ENCODE results near the gene VSIG10.

The VSIG10 gene

GRCh38 chr12:118052324-118053070, 51.3 kb downstream of the VSIG10 start:
- H4K20me1 ChIP-seq (ENCODE audit: low read depth, low read length), result no peaks in the 10 kb centered on the region
- H3K36me3 ChIP-seq (ENCODE audit: low read length), result no peaks in the 10 kb centered on the region
- no peak overlapping the region for H2AFZ ChIP-seq (ENCODE audit: low read depth, low read length, severe bottlenecking)
- no peak overlapping the region for H3K4me3 ChIP-seq (ENCODE audit: insufficient read depth, low read length, poor library complexity, severe bottlenecking)
- H3K9me2 ChIP-seq (replicated peaks; ENCODE audit: insufficient read depth, low read length), result no peaks in the 10 kb centered on the region
- no peak overlapping the region for H3K9ac ChIP-seq (ENCODE audit: low read length)
- H3K4me2 ChIP-seq (ENCODE audit: low read depth, low read length, poor library complexity, severe bottlenecking), result no peak overlapping the region
- no peak for TF ChIP-seq CTCF (IDR thresholded peaks at IDR 0.05; ENCODE audit: insufficient read depth, low read length, poor library complexity, severe bottlenecking)
- no peak for TF ChIP-seq EZH2phosphoT487 (conservative IDR thresholded peaks at IDR 0.05; ENCODE audit: low read length)
- no peaks in the 10 kb centered on the region for H3K79me2 ChIP-seq (ENCODE audit: insufficient read depth, low read length)
- H3K9me3 ChIP-seq (ENCODE audit: insufficient read depth, low read length), result no peaks in the 10 kb centered on the region
- no peaks in the 10 kb centered on the region for H3K27me3 ChIP-seq (ENCODE audit: low read length)
- no peaks in the 10 kb centered on the region for H3F3A ChIP-seq (ENCODE audit: insufficient read depth)
- no peak overlapping the region for H3K27ac ChIP-seq (ENCODE audit: low read depth, low read length)

GRCh38 chr12:118050972-118051910, 52.6 kb downstream of the VSIG10 start:
- Histone ChIP-seq H3K27me3 (ENCODE audit: low read length) (no peaks in the 10 kb centered on the region), H3F3A (ENCODE audit: insufficient read depth) (no peaks in the 10 kb centered on the region), H3K9me2 (replicated peaks; ENCODE audit: insufficient read depth, low read length) (no peaks in the 10 kb centered on the region), H3K9ac (ENCODE audit: low read length) (no peak overlapping the region), H3K9me3 (ENCODE audit: insufficient read depth, low read length) (no peaks in the 10 kb centered on the region), H3K4me2 (ENCODE audit: low read depth, low read length, poor library complexity, severe bottlenecking) (no peak overlapping the region), H3K79me2 (ENCODE audit: insufficient read depth, low read length) (no peaks in the 10 kb centered on the region), H3K36me3 (ENCODE audit: low read length) (no peaks in the 10 kb centered on the region), H3K27ac (ENCODE audit: low read depth, low read length) (no peak overlapping the region), H4K20me1 (ENCODE audit: low read depth, low read length) (no peaks in the 10 kb centered on the region), H3K4me3 (ENCODE audit: insufficient read depth, low read length, poor library complexity, severe bottlenecking) (no peak overlapping the region), H2AFZ (ENCODE audit: low read depth, low read length, severe bottlenecking) (no peak overlapping the region)
- TF ChIP-seq CTCF (IDR thresholded peaks at IDR 0.05; ENCODE audit: insufficient read depth, low read length, poor library complexity, severe bottlenecking), result no peak
- no peak for TF ChIP-seq EZH2phosphoT487 (conservative IDR thresholded peaks at IDR 0.05; ENCODE audit: low read length)

- H3K9ac ChIP-seq (ENCODE audit: low read length), result no peak overlapping the region
- H4K20me1 ChIP-seq (ENCODE audit: low read depth, low read length), result no peaks in the 10 kb centered on the region
- H3F3A ChIP-seq (ENCODE audit: insufficient read depth), result no peaks in the 10 kb centered on the region
- no peaks in the 10 kb centered on the region for H3K9me3 ChIP-seq (ENCODE audit: insufficient read depth, low read length)
- H3K36me3 ChIP-seq (ENCODE audit: low read length), result no peaks in the 10 kb centered on the region
- TF ChIP-seq EZH2phosphoT487 (conservative IDR thresholded peaks at IDR 0.05; ENCODE audit: low read length), result no peak
- no peak for TF ChIP-seq CTCF (IDR thresholded peaks at IDR 0.05; ENCODE audit: insufficient read depth, low read length, poor library complexity, severe bottlenecking)
- no peaks in the 10 kb centered on the region for H3K9me2 ChIP-seq (replicated peaks; ENCODE audit: insufficient read depth, low read length)
- H2AFZ ChIP-seq (ENCODE audit: low read depth, low read length, severe bottlenecking), result no peak overlapping the region
- H3K4me2 ChIP-seq (ENCODE audit: low read depth, low read length, poor library complexity, severe bottlenecking), result no peak overlapping the region
- no peak overlapping the region for H3K4me3 ChIP-seq (ENCODE audit: insufficient read depth, low read length, poor library complexity, severe bottlenecking)
- H3K79me2 ChIP-seq (ENCODE audit: insufficient read depth, low read length), result no peaks in the 10 kb centered on the region
- H3K27ac ChIP-seq (ENCODE audit: low read depth, low read length), result no peak overlapping the region
- H3K27me3 ChIP-seq (ENCODE audit: low read length), result no peaks in the 10 kb centered on the region
These were observed 57.4 kb downstream of the VSIG10 start for GRCh38 chr12:118046430-118046829.
